Fibroblast of pulmonary artery (primary cell): ENCODE data around the gene ROBO1.
"Not testable (repeated sequence)": the region's sequence is repeated elsewhere in the genome, so short reads cannot be mapped to it uniquely, and the experiment has no call there.

Experiments
- DNase-seq: peaks from one replicate; pipeline ENCODE4 v3.0.0-alpha.2; 2010; ENCODE audit warnings: low read depth
- H3K4me3 ChIP-seq: replicated peaks from 2 replicates; pipeline ENCODE4 v1.5.1; 2011; ENCODE audit warnings: low read depth, mild to moderate bottlenecking, control low read depth, low read length, moderate library complexity
- CTCF ChIP-seq: IDR thresholded peaks from 2 replicates; pipeline ENCODE4 v1.5.1; 2011; ENCODE audit warnings: mild to moderate bottlenecking, control low read depth, low read length, inconsistent platforms; ENCODE audit errors: missing control alignments

ROBO1 gene

GRCh38 chr3:78725703-78726246 is 1042.0 kb downstream of the ROBO1 start:
- TF ChIP-seq CTCF, result no peak
- H3K4me3 ChIP-seq, result no peak overlapping the region

GRCh38 chr3:78724859-78725258 is 1042.9 kb downstream of the ROBO1 start:
- TF ChIP-seq CTCF, result no peak
- DNase-seq, result no peak
- H3K4me3 ChIP-seq, result no peak overlapping the region

More at GRCh38 chr3:78725703-78726246, 1042.0 kb downstream of the ROBO1 start:
- no peak for DNase-seq

DNA sequence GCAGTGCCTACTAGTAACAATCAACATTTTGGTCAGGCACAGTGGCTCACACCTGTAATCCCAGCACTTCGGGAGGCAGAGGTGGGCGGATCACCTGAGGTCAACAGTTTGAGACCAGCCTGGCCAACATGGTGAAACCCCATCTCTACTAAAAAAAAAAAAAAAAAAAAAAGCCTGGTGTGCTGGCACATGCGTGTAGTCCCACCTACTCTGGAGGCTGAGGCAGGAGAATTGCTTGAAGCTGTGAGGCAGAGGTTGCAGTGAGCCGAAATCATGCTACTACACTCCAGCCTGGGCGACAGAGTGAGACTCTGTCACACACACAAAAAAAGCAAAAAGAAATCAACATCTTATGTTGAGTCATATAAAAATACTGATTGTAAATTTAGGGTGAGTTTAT is 1043.4 kb downstream of the ROBO1 start:
- H3K4me3 ChIP-seq, result not testable (repeated sequence)

GRCh38 chr3:78721771-78722543 is 1045.8 kb downstream of the ROBO1 start:
- H3K4me3 ChIP-seq, result no peak overlapping the region
- no peak for DNase-seq
- TF ChIP-seq CTCF, result no peak

More for the DNA sequence above, 1043.4 kb downstream of the ROBO1 start:
- DNase-seq, result not testable (repeated sequence)

DNA sequence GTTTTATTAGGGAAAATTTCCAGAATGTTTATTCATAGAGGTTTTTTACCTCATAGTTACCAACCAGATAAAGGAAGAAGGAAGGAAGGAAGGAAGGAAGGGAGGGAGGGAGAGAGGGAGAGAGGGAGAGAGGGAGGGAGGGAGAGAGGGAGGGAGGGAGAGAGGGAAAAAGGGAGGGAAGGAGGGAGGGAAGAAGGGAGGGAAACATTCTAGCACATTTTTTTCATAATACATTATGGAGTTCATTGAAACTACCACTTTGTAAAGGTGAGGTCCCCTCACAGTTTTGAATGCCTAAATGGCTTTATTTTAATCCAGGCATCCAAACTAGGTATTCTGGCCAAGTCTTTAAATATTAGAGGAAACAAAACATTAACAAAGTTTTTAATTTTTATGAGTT is 1049.1 kb downstream of the ROBO1 start:
- no peak for TF ChIP-seq CTCF
- H3K4me3 ChIP-seq, result no peak overlapping the region
- DNase-seq, result no peak

DNA sequence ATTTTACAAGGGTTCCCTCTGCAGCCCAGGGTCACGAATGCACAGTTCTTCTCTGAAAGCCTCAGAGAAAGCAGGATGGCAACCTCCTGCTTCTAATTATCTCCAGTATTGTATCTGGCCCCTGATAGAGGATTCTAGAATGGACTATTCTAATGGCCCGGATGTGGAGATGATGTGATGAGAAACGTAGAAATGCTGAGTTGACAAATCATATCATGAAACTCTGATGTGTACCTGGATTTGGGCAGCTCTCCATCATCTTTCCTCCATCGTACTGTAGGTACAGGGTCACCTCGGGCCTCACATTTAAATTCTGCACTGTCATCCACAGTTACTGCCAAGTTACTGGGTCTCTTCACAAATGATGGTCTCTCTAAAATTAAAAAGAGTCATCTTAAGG is 1050.8 kb downstream of the ROBO1 start:
- no peak overlapping the region for H3K4me3 ChIP-seq
- no peak for TF ChIP-seq CTCF
- DNase-seq, result no peak

DNA sequence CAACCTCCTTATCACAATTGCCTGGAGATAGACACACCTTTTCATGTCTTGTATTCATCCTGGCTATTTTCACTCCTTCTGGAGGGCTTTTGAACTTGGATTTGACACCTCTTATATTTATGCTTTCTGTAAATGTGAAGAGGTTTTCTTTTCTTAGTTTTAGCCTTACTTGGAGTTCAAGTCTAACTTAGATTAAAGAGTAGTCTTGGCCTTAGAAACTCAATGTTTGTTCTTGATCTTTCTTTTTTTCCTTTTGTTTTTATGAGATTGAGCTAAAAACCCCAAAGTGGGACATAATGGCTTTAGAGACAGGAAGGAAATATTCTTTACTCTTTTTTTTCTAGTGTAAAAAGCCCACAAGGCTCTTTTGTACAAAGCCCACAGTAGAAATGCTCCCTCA is 1054.9 kb downstream of the ROBO1 start:
- no peak for TF ChIP-seq CTCF
- no peak overlapping the region for H3K4me3 ChIP-seq
- DNase-seq, result no peak
